Kidney epithelial cell (primary cell): ENCODE measurements around the gene TRIP12. TPM values are rescaled to one million over a fixed set of nuclear protein-coding genes. Genes with fewer than 3 reads are reported as not detected.
A peak's percentile ranks its signal among the peaks of the same experiment; 100 is the strongest.
"Not testable (repeated sequence)": the region's sequence is repeated elsewhere in the genome, so short reads cannot be mapped to it uniquely, and the experiment has no call there.

ENCODE experiments used
- DNase-seq: peaks from one replicate; pipeline ENCODE4 v3.0.0-alpha.2; 2010; ENCODE audit warnings: low read depth
- H3K27me3 ChIP-seq: 2 replicates; pipeline ENCODE4 v1.6.0; 2011; ENCODE audit warnings: low read length; ENCODE audit not compliant: control insufficient read depth, insufficient read depth
- H3K36me3 ChIP-seq: 2 replicates; pipeline ENCODE4 v1.5.1; 2011; ENCODE audit warnings: low read length; ENCODE audit not compliant: control insufficient read depth, insufficient read depth
- H3K4me3 ChIP-seq: 2 replicates; pipeline ENCODE4 v1.5.1; 2011; ENCODE audit warnings: low read depth, mild to moderate bottlenecking, control low read depth, low read length
- total RNA-seq: library from RNA; depleted of rRNA; stranded (reverse); fragments of >200 nt; gene quantifications from 2 replicates; pipeline ENCODE4 v1.2.3, GENCODE V29; 2015
- TF ChIP-seq, protein P1 (sequence below): IDR thresholded peaks from 2 replicates; pipeline ENCODE4 v1.5.1; 2011; ENCODE audit warnings: mild to moderate bottlenecking, moderate library complexity, low read length, control low read depth, inconsistent platforms; ENCODE audit not compliant: insufficient read depth, poor library complexity, severe bottlenecking

The TRIP12 gene
- total RNA-seq, 1 donor from 2014 or later: 109 TPM

DNA sequence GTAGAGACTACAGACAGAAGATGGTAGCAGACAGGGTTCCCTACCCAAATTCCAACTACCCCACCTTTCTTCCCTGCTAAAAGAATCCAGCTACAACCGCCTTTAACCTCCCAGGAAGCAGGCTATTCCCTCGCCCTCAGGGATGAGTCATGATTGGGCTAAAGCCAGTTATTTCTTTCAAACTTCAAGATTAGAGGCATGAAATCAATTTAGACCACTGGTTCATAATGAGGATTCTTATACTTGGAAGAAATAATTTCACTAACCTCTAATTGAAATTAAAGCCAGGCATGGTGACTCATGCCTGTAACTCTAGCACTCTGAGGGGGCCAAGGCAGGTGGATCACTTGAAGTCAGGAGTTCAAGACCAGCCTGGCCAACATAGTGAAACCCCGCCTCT lies 20.0 kb downstream of the TRIP12 start:
- TF ChIP-seq, protein P1, sequence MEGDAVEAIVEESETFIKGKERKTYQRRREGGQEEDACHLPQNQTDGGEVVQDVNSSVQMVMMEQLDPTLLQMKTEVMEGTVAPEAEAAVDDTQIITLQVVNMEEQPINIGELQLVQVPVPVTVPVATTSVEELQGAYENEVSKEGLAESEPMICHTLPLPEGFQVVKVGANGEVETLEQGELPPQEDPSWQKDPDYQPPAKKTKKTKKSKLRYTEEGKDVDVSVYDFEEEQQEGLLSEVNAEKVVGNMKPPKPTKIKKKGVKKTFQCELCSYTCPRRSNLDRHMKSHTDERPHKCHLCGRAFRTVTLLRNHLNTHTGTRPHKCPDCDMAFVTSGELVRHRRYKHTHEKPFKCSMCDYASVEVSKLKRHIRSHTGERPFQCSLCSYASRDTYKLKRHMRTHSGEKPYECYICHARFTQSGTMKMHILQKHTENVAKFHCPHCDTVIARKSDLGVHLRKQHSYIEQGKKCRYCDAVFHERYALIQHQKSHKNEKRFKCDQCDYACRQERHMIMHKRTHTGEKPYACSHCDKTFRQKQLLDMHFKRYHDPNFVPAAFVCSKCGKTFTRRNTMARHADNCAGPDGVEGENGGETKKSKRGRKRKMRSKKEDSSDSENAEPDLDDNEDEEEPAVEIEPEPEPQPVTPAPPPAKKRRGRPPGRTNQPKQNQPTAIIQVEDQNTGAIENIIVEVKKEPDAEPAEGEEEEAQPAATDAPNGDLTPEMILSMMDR: no peak
- H3K27me3 ChIP-seq: no peaks in the 10 kb centered on the region
- DNase-seq: peak; percentile 28
- H3K4me3 ChIP-seq: no peak overlapping the region
- H3K36me3 ChIP-seq: no peaks in the 10 kb centered on the region

DNA sequence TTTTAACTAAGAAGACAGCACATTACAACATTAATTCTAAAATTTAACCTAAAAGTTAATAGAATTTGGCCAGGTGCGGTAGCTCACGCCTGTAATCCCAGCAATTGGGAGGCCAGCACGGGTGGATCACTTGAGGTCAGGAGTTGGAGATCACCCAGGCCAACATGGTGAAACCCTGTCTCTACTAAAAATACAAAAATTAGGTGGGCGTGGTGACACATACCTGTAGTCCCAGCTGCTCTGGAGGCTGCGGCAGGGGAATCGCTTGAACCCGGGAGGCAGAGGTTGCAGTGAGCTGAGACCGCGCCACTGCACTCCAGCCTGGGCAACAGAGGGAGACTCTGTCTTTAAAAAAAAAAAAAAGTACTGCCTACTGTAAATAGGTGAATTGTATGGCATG lies 21.3 kb downstream of the TRIP12 start:
- H3K27me3 ChIP-seq, H3K4me3 ChIP-seq, DNase-seq, H3K36me3 ChIP-seq: not testable (repeated sequence)

DNA sequence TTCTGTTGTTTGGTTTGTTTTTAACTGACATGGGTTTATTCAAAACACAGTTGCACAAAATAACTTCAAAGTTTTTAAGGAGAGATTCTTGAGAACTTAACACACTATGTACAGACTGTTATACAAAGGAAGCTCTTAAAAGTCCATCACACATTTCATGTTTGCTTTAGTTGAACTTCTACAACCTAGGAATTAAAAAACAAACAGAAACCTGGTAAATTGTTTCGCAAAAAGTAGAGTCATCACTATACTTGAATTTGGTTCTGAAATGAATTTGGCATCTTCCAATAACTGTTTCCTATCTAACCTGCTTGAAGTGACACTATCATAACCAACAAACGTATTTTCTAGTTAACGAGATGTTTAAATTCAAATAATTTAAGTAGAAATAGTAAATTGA lies 21.8 kb downstream of the TRIP12 start:
- Histone ChIP-seq H3K4me3 (no peak overlapping the region), H3K27me3 (no peaks in the 10 kb centered on the region), H3K36me3 (no peaks in the 10 kb centered on the region)
- TF ChIP-seq, protein P1: no peak
- no peak for DNase-seq

DNA sequence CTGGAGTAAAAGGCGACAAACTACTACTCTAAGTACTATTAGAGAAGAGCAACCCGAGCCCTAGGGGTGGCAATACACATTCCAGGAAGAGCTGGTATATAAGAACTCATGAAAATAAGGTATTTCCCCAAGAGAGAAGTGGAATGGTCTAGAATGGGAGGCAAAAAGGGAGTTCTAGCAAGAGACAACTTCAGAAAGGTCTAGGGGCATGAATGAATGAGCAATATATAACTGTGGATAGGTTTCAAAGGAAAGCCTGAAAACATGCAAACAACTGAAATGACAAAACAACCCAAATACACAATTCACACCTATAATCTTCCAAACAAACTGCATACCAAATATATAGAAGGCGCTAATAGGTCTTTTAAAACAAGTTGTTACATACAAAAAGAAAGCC lies 22.2 kb downstream of the TRIP12 start:
- Histone ChIP-seq H3K4me3 (no peak overlapping the region), H3K36me3 (no peaks in the 10 kb centered on the region), H3K27me3 (no peaks in the 10 kb centered on the region)
- TF ChIP-seq, protein P1: no peak
- no peak for DNase-seq

DNA sequence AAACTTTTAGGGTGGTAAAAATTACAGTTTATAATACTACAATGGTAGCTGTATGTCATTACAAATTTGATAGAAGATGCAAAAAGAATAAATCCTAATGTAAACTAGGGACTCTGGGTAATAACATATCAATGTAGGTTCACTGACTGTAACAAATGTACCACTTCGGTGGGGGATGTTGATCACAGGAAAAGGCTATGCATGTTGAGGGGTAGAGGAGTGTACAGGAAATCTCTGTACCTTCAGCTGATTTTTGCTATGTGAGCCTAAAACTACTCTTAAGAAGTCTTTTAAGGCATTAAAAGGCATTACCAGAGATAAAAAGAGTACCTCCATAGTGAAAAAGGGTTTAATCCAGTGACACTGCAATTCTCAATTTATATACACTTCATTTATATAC lies 25.0 kb downstream of the TRIP12 start:
- TF ChIP-seq, protein P1: no peak
- H3K36me3 ChIP-seq: no peaks in the 10 kb centered on the region

DNA sequence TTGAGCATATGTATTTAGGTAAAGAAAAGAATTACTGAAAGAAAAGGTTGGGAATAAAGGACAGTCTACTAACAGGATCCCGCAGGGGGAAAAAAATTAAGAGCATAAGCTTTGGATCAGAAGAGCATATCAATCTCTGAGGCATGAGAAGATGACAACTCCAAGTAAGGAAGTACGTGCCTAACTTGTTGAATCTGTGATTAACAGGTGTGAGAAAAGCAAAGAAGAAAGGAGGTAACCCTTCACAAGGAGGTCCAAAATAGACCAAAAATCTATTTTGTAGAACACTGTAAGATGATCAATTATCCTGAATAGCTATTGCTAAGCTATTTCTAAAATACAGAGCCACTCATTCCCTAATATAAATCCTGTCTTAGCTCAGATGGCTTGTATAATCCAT lies 32.8 kb downstream of the TRIP12 start:
- no peak for DNase-seq
- Histone ChIP-seq H3K27me3 (no peaks in the 10 kb centered on the region), H3K4me3 (no peak overlapping the region), H3K36me3 (no peaks in the 10 kb centered on the region)
- TF ChIP-seq, protein P1: no peak

More for the DNA sequence above, 25.0 kb downstream of the TRIP12 start:
- DNase-seq: no peak
- Histone ChIP-seq H3K4me3 (no peak overlapping the region), H3K27me3 (no peaks in the 10 kb centered on the region)
